ENCODE results near the gene TSNAX. TPM values are rescaled to one million over a fixed set of nuclear protein-coding genes. Genes with fewer than 3 reads are reported as not detected.

Gene TSNAX
- total and polyA plus RNA-seq, 2 of the 4 experiments (the other 2 are of a cell fraction) = 19.6 to 60.6 TPM

GRCh38 chr1:231557898-231558707 lies 29.6 kb downstream of the TSNAX start:
- Histone ChIP-seq H3K4me3 (ENCODE audit: insufficient read depth, low read depth, low read length) (no peak overlapping the region), H2BK120ac (ENCODE audit: low read depth, low read length) (peak overlapping the region; percentile 35), H3K56ac (ENCODE audit: extremely low read depth, insufficient read depth, low read length) (no peak overlapping the region), H3K9ac (ENCODE audit: low read depth, low read length) (no peak overlapping the region), H3K27ac (ENCODE audit: insufficient read depth, low read length) (peak overlapping the region; percentile 34; the same call in 1 of the 2 replicates), H2BK20ac (ENCODE audit: low read depth, low read length) (peak overlapping the region; percentile 16; the same call in 1 of the 2 replicates), H3K4ac (ENCODE audit: low read depth, low read length) (peak overlapping the region; percentile 60), H4K5ac (ENCODE audit: low read depth, low read length) (no peak overlapping the region), H3K27me3 (ENCODE audit: control insufficient read depth, insufficient read depth, low read length) (no peaks in the 10 kb centered on the region), H2BK15ac (ENCODE audit: low read depth, low read length) (no peak overlapping the region), H3K79me1 (ENCODE audit: low read depth in 1 of 2, low read length in 2 of 2) (peaks cover 15 to 23% of the 10 kb centered on the region in 2 experiments; a peak in 3 of 4 replicates), H4K20me1 (ENCODE audit: insufficient read depth, low read length) (peaks cover 12% of the 10 kb centered on the region), H2AFZ (replicated peaks; ENCODE audit: low read length, poor library complexity) (no peak overlapping the region), H4K8ac (ENCODE audit: low read depth in 2 of 2, low read length in 2 of 2) (no peak overlapping the region), H2BK5ac (ENCODE audit: low read depth, low read length, poor library complexity, severe bottlenecking) (no peak overlapping the region), H2AK9ac (replicated peaks; ENCODE audit: low read depth, low read length, poor library complexity) (no peak overlapping the region), H3K9me3 (ENCODE audit: control insufficient read depth, insufficient read depth, low read length) (no peaks in the 10 kb centered on the region), H3K14ac (replicated peaks; ENCODE audit: low read depth, low read length) (0 out of 2 replicates have a peak overlapping the region, but pooled peaks have one; percentile 37), H3K23ac (ENCODE audit: low read depth, low read length) (peak overlapping the region; percentile 56; the same call in 1 of the 2 replicates), H3K4me1 (ENCODE audit: control insufficient read depth, insufficient read depth, low read length) (peaks cover 7% of the 10 kb centered on the region), H3K9me1 (ENCODE audit: insufficient read depth, low read length) (peaks cover 4% of the 10 kb centered on the region; the same call in 1 of the 2 replicates), H3K18ac (ENCODE audit: low read depth, low read length) (no peak overlapping the region), H3K36me3 (ENCODE audit: control insufficient read depth, insufficient read depth, low read length) (peaks cover 4% of the 10 kb centered on the region), H3K4me2 (ENCODE audit: low read depth, low read length) (no peak overlapping the region), H4K91ac (ENCODE audit: insufficient read depth, low read depth, low read length) (peak overlapping the region; percentile 30), H2AK5ac (ENCODE audit: low read depth, low read length) (peak overlapping the region; percentile 62; the same call in 1 of the 2 replicates)
- POLR2A ChIA-PET (ENCODE audit: unreplicated experiment) = no interaction called here
- dilution Hi-C loops (cut with HindIII; ENCODE audit: low sequenced_read_pairs, unreplicated experiment) (no loop called here), intact Hi-C loops (cut with micrococcal nuclease) (loop anchor here (1.0 kb wide), 1 partner anchor 137 kb away; no protein-coding TSS in a partner anchor), in situ Hi-C loops (cut with MboI; ENCODE audit: low sequenced_read_pairs) (no loop called here)
- peak; percentile 87 for ATAC-seq (ENCODE audit: low read depth)
- no TSS peak for BruUV-seq (replicated peaks)
- no CpG with 5 or more reads among the region's 3 CpGs for WGBS, 2 experiments (ENCODE audit: extremely low coverage in 2 of 2, insufficient read length in 1 of 2)
- CTCF ChIA-PET = interaction anchor here (0.5 kb wide), 1 partner anchor 71 kb away, joined by 3 read pairs; no protein-coding TSS in a partner anchor
- DNase-seq = peak; percentile 77
- TF ChIP-seq USF2 (IDR thresholded peaks at IDR 0.05; ENCODE audit: low read depth, low read length) = no peak
- TF ChIP-seq ELK1 (IDR thresholded peaks at IDR 0.05; ENCODE audit: borderline replicate concordance, low read depth, low read length) = no peak
- no peak for TF ChIP-seq POLR2A (IDR thresholded peaks at IDR 0.05; ENCODE audit: low read depth, low read length)
- TF ChIP-seq, protein P1, sequence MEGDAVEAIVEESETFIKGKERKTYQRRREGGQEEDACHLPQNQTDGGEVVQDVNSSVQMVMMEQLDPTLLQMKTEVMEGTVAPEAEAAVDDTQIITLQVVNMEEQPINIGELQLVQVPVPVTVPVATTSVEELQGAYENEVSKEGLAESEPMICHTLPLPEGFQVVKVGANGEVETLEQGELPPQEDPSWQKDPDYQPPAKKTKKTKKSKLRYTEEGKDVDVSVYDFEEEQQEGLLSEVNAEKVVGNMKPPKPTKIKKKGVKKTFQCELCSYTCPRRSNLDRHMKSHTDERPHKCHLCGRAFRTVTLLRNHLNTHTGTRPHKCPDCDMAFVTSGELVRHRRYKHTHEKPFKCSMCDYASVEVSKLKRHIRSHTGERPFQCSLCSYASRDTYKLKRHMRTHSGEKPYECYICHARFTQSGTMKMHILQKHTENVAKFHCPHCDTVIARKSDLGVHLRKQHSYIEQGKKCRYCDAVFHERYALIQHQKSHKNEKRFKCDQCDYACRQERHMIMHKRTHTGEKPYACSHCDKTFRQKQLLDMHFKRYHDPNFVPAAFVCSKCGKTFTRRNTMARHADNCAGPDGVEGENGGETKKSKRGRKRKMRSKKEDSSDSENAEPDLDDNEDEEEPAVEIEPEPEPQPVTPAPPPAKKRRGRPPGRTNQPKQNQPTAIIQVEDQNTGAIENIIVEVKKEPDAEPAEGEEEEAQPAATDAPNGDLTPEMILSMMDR (conservative IDR thresholded peaks at IDR 0.05; ENCODE audit: low read depth, low read length) = no peak
- no peak for TF ChIP-seq RAD21 (IDR thresholded peaks at IDR 0.05; ENCODE audit: low read length)
- TF ChIP-seq RCOR1 (IDR thresholded peaks at IDR 0.05; ENCODE audit: insufficient replicate concordance, low read length) = no peak
- TF ChIP-seq FOS (IDR thresholded peaks at IDR 0.05; ENCODE audit: low read depth, low read length) = no peak
- no peak for TF ChIP-seq RFX5 (IDR thresholded peaks at IDR 0.05; ENCODE audit: low read depth, low read length)
- no peak for TF ChIP-seq CEBPB (IDR thresholded peaks at IDR 0.05; ENCODE audit: low read depth, low read length)
- TF ChIP-seq MXI1 (IDR thresholded peaks at IDR 0.05; ENCODE audit: borderline replicate concordance, low read depth, low read length) = no peak
- no peak for TF ChIP-seq SMC3 (IDR thresholded peaks at IDR 0.05; ENCODE audit: low read depth, low read length)
- TF ChIP-seq CHD1 (IDR thresholded peaks at IDR 0.05; ENCODE audit: low read depth, low read length) = no peak
- TF ChIP-seq BHLHE40 (IDR thresholded peaks at IDR 0.05; ENCODE audit: low read depth, low read length) = no peak
- no peak for TF ChIP-seq NFE2L2 (IDR thresholded peaks at IDR 0.05; ENCODE audit: low read depth, low read length)

Data from IMR-90 (cell line).